HepG2 (cell line): Measurements from ENCODE around the gene TMEM217. TPM values are rescaled to one million over a fixed set of nuclear protein-coding genes. Genes with fewer than 3 reads are reported as not detected.

Experiments
- CBX1 ChIP-seq: IDR thresholded peaks from one replicate; pipeline ENCODE4 v1.6.1; 2016; ENCODE audit warnings: antibody characterized with exemption, low read depth
- DBP ChIP-seq: sonication (generic); formaldehyde crosslinking; IDR thresholded peaks from 2 replicates; pipeline ENCODE4 v1.4.0; 2020; ENCODE audit warnings: missing genetic modification reagents; ENCODE audit errors: not compliant biosample characterization
- GABPA ChIP-seq, 2 experiments: IDR thresholded peaks; 2 replicates each; pipeline ENCODE4 v1.6.1; 2011 to 2016; ENCODE audit warnings: low read depth in 2 of 2, low read length in 1 of 2, missing biosample characterization in 1 of 2, missing genetic modification characterization in 1 of 2
- JUNB ChIP-seq: sonication (generic); formaldehyde crosslinking; IDR thresholded peaks from 2 replicates; pipeline ENCODE4 v1.8.0; 2022; ENCODE audit warnings: missing genetic modification reagents, mild to moderate bottlenecking, borderline replicate concordance
- MATR3 ChIP-seq: sonication (generic); formaldehyde crosslinking; IDR thresholded peaks from 2 replicates; pipeline ENCODE4 v1.4.0; 2020; ENCODE audit warnings: missing genetic modification reagents
- MEIS1 ChIP-seq: sonication (generic); formaldehyde crosslinking; IDR thresholded peaks from 2 replicates; pipeline ENCODE4 v1.9.0; 2021; ENCODE audit warnings: mild to moderate bottlenecking, missing genetic modification reagents, moderate library complexity, borderline replicate concordance
- NAIF1 ChIP-seq: sonication (generic); formaldehyde crosslinking; IDR thresholded peaks from 2 replicates; pipeline ENCODE4 v1.5.0; 2020; ENCODE audit warnings: mild to moderate bottlenecking, missing genetic modification reagents, borderline replicate concordance
- PITX1 ChIP-seq: sonication (generic); formaldehyde crosslinking; IDR thresholded peaks from 2 replicates; pipeline ENCODE4 v1.5.1; 2020; ENCODE audit warnings: mild to moderate bottlenecking, missing genetic modification reagents
- TCF7L2 ChIP-seq: IDR thresholded peaks from 2 replicates; pipeline ENCODE4 v1.6.1; 2011; ENCODE audit warnings: mild to moderate bottlenecking, low read depth, low read length, moderate library complexity
- THAP9 ChIP-seq: sonication (generic); formaldehyde crosslinking; IDR thresholded peaks from 2 replicates; pipeline ENCODE4; 2020; ENCODE audit warnings: missing genetic modification reagents, mild to moderate bottlenecking, borderline replicate concordance
- ZBTB21 ChIP-seq: sonication (generic); formaldehyde crosslinking; IDR thresholded peaks from 2 replicates; pipeline ENCODE4 v1.4.0; 2020; ENCODE audit warnings: missing genetic modification reagents
- ZFX ChIP-seq: sonication (generic); formaldehyde crosslinking; IDR thresholded peaks from 2 replicates; pipeline ENCODE4 v1.4.0; 2020; ENCODE audit warnings: mild to moderate bottlenecking, low read depth, missing genetic modification reagents, moderate library complexity
- ZKSCAN8 ChIP-seq: IDR thresholded peaks from 2 replicates; pipeline ENCODE4 v1.6.1; 2016; ENCODE audit warnings: borderline replicate concordance, missing genetic modification reagents, missing compliant biosample characterization
- ZMYM3 ChIP-seq: sonication (generic); formaldehyde crosslinking; IDR thresholded peaks from 2 replicates; pipeline ENCODE4 v1.5.1; 2020; ENCODE audit warnings: mild to moderate bottlenecking, missing genetic modification reagents
- ZNF225 ChIP-seq: sonication (generic); formaldehyde crosslinking; IDR thresholded peaks from 2 replicates; pipeline ENCODE4 v1.4.0; 2020; ENCODE audit warnings: mild to moderate bottlenecking, missing genetic modification reagents
- ZNF24 ChIP-seq: fragments of 450-650 bp; IDR thresholded peaks from 2 replicates; pipeline ENCODE4 v1.6.1; 2017; ENCODE audit warnings: antibody characterized with exemption, mild to moderate bottlenecking
- ZNF432 ChIP-seq: sonication (generic); formaldehyde crosslinking; IDR thresholded peaks from 2 replicates; pipeline ENCODE4 v1.5.0; 2020; ENCODE audit warnings: missing genetic modification reagents, mild to moderate bottlenecking, borderline replicate concordance
- ZNF468 ChIP-seq: sonication (generic); formaldehyde crosslinking; IDR thresholded peaks from 2 replicates; pipeline ENCODE4 v1.8.0; 2022; ENCODE audit warnings: mild to moderate bottlenecking, moderate library complexity, missing genetic modification reagents
- ZNF605 ChIP-seq: sonication (generic); formaldehyde crosslinking; IDR thresholded peaks from 2 replicates; pipeline ENCODE4 v1.8.0; 2022; ENCODE audit warnings: mild to moderate bottlenecking, missing genetic modification reagents
- ZNF678 ChIP-seq: sonication (generic); formaldehyde crosslinking; IDR thresholded peaks from 2 replicates; pipeline ENCODE4 v1.4.0; 2020; ENCODE audit warnings: mild to moderate bottlenecking, missing genetic modification reagents
- ZNF770 ChIP-seq: sonication (generic); formaldehyde crosslinking; IDR thresholded peaks from 2 replicates; pipeline ENCODE4 v1.5.0; 2020; ENCODE audit warnings: mild to moderate bottlenecking, missing genetic modification reagents
- ZNF878 ChIP-seq: sonication (generic); formaldehyde crosslinking; IDR thresholded peaks from 2 replicates; pipeline ENCODE4 v1.8.1; 2023; ENCODE audit warnings: mild to moderate bottlenecking, missing genetic modification reagents, moderate library complexity
- ZSCAN20 ChIP-seq: sonication (generic); formaldehyde crosslinking; IDR thresholded peaks from 2 replicates; pipeline ENCODE4 v1.4.0; 2020; ENCODE audit warnings: missing genetic modification reagents, mild to moderate bottlenecking, borderline replicate concordance
- polyA plus RNA-seq, 8 experiments: library from polyadenylated mRNA; depleted of rRNA in 3 of 8; stranded (reverse) in 7 of 8; unstranded in 1 of 8; fragments of >200 nt; fragmentation: Illumina TruSeq in 4 of 8; extraction: Trizol in 4 of 8; gene quantifications; 2 replicates each; pipeline versions ENCODE4 v1.2.1 to v1.2.3, GENCODE V29; 2011 to 2016; ENCODE audit warnings: low read depth in 4 of 8, missing spikeins in 1 of 8, mixed read lengths in 1 of 8; ENCODE audit not compliant: insufficient read depth in 1 of 8
- total RNA-seq, 5 experiments: library from RNA; depleted of rRNA; stranded (reverse); fragments of >200 nt; fragmentation: Illumina TruSeq; extraction: Trizol; gene quantifications; 2 replicates each; pipeline ENCODE4 v1.2.3, GENCODE V29; 2016; ENCODE audit warnings: low read depth in 1 of 5

Gene TMEM217
- total and polyA plus RNA-seq, 2 of the 13 experiments (the other 11 are each of a cell fraction or from before 2014, with no cell fraction given), result 2.3 to 3.4 TPM

GRCh38 chr6:37170273-37171200 lies 87.4 kb downstream of the TMEM217 start (continued):
- TF ChIP-seq TCF7L2 (no peak), ZFX (peak; percentile 57), DBP (CRISPR knock-in tag) (peak; percentile 17), ZNF24 (no peak), ZNF432 (peak; percentile 20; the same call in 1 of the 2 replicates), ZNF878 (no peak; the same call in 1 of the 2 replicates), MATR3 (CRISPR knock-in tag) (no peak), JUNB (0 out of 2 replicates have a peak, but pooled peaks have one; percentile 34), ZNF678 (CRISPR knock-in tag) (no peak), ZNF605 (CRISPR knock-in tag) (no peak), ZMYM3 (no peak), ZKSCAN8 (CRISPR knock-in tag) (no peak), ZBTB21 (CRISPR knock-in tag) (no peak), THAP9 (no peak), ZNF770 (CRISPR knock-in tag) (no peak), MEIS1 (CRISPR knock-in tag) (peak; percentile 14; the same call in 1 of the 2 replicates), CBX1 (no peak), ZNF225 (CRISPR knock-in tag) (peak; percentile 48; the same call in 1 of the 2 replicates), NAIF1 (CRISPR knock-in tag) (no peak), PITX1 (no peak), GABPA (IDR thresholded peaks at IDR 0.05; ENCODE audit: low read depth, low read length) (no peak), GABPA (CRISPR knock-in tag; IDR thresholded peaks at IDR 0.05; ENCODE audit: low read depth) (no peak), ZSCAN20 (CRISPR knock-in tag) (peak; percentile 72; the same call in 1 of the 2 replicates), ZNF468 (peak; percentile 70; the same call in 1 of the 2 replicates)
